ENCODE measurements around the gene REXO4. TPM values are rescaled to one million over a fixed set of nuclear protein-coding genes. Genes with fewer than 3 reads are reported as not detected.

REXO4 gene
- polyA plus RNA-seq, 1 donor (not counting 4 experiments of a cell fraction or from before 2014, with no cell fraction given) = 21.5 TPM

GRCh38 chr9:133390713-133391112 is 27.1 kb downstream of the REXO4 start:
- dilution Hi-C loops (cut with MboI; ENCODE audit: extremely low pct_ligation_motif_present, low sequenced_read_pairs) = no loop called here
- FAIRE-seq = no peak
- Histone ChIP-seq H3K27me3 (ENCODE audit: control insufficient read depth, extremely low read depth, insufficient read depth, low read length) (peaks cover 13% of the 10 kb centered on the region), H2AFZ (ENCODE audit: control insufficient read depth, low read length) (no peak overlapping the region), H3K9ac (ENCODE audit: control insufficient read depth, extremely low read depth, insufficient read depth, low read length) (no peak overlapping the region), H3K79me2 (ENCODE audit: control insufficient read depth, insufficient read depth, low read length) (no peaks in the 10 kb centered on the region), H3K4me2 (ENCODE audit: control insufficient read depth, extremely low read depth, insufficient read depth, low read depth, low read length) (no peak overlapping the region), H3K4me3 (ENCODE audit: control insufficient read depth in 2 of 3, extremely low read depth in 1 of 3, insufficient read depth in 2 of 3, low read depth in 1 of 3, low read length in 3 of 3) (no peak overlapping the region), H3K9me1 (ENCODE audit: control insufficient read depth, extremely low read depth, insufficient read depth, low read length) (no peaks in the 10 kb centered on the region), H3K36me3 (ENCODE audit: control insufficient read depth in 2 of 2, extremely low read depth in 1 of 2, insufficient read depth in 2 of 2, low read length in 2 of 2) (no peaks in the 10 kb centered on the region), H3K4me1 (ENCODE audit: control insufficient read depth, extremely low read depth, insufficient read depth, low read length) (peaks cover 9% of the 10 kb centered on the region), H4K20me1 (ENCODE audit: control insufficient read depth, extremely low read depth, insufficient read depth, low read length) (no peaks in the 10 kb centered on the region), H3K27ac (ENCODE audit: control insufficient read depth, insufficient read depth, low read length) (no peak overlapping the region), H3K9me3 (ENCODE audit: control insufficient read depth, low read depth, low read length) (no peaks in the 10 kb centered on the region)
- TF ChIP-seq EZH2 (IDR thresholded peaks at IDR 0.05; ENCODE audit: low read length) (no peak), CTCF (optimal IDR thresholded peaks at IDR 0.05 in 1 of 3, IDR thresholded peaks at IDR 0.05 in 1 of 3, conservative IDR thresholded peaks at IDR 0.05 in 1 of 3; ENCODE audit: extremely low read depth in 1 of 3, insufficient read depth in 2 of 3, low read length in 3 of 3) (no peak)
- DNase-seq (ENCODE audit: low read depth, low spot score) = no peak

- Histone ChIP-seq H3K27ac (ENCODE audit: control insufficient read depth, insufficient read depth, low read length) (no peak overlapping the region), H4K20me1 (ENCODE audit: control insufficient read depth, extremely low read depth, insufficient read depth, low read length) (no peaks in the 10 kb centered on the region), H3K79me2 (ENCODE audit: control insufficient read depth, insufficient read depth, low read length) (no peaks in the 10 kb centered on the region), H3K9me3 (ENCODE audit: control insufficient read depth, low read depth, low read length) (no peaks in the 10 kb centered on the region), H3K4me2 (ENCODE audit: control insufficient read depth, extremely low read depth, insufficient read depth, low read depth, low read length) (no peak overlapping the region), H2AFZ (ENCODE audit: control insufficient read depth, low read length) (no peak overlapping the region), H3K27me3 (ENCODE audit: control insufficient read depth, extremely low read depth, insufficient read depth, low read length) (peaks cover 6% of the 10 kb centered on the region), H3K9ac (ENCODE audit: control insufficient read depth, extremely low read depth, insufficient read depth, low read length) (no peak overlapping the region), H3K9me1 (ENCODE audit: control insufficient read depth, extremely low read depth, insufficient read depth, low read length) (no peaks in the 10 kb centered on the region), H3K4me3 (ENCODE audit: control insufficient read depth in 2 of 3, extremely low read depth in 1 of 3, insufficient read depth in 2 of 3, low read depth in 1 of 3, low read length in 3 of 3) (no peak overlapping the region), H3K36me3 (ENCODE audit: control insufficient read depth in 2 of 2, extremely low read depth in 1 of 2, insufficient read depth in 2 of 2, low read length in 2 of 2) (no peaks in the 10 kb centered on the region), H3K4me1 (ENCODE audit: control insufficient read depth, extremely low read depth, insufficient read depth, low read length) (peaks cover 9% of the 10 kb centered on the region)
- DNase-seq (ENCODE audit: low read depth, low spot score) = no peak
- dilution Hi-C loops (cut with MboI; ENCODE audit: extremely low pct_ligation_motif_present, low sequenced_read_pairs) = no loop called here
- no peak for TF ChIP-seq EZH2 (IDR thresholded peaks at IDR 0.05; ENCODE audit: low read length)
- no peak for TF ChIP-seq CTCF (optimal IDR thresholded peaks at IDR 0.05 in 1 of 3, IDR thresholded peaks at IDR 0.05 in 1 of 3, conservative IDR thresholded peaks at IDR 0.05 in 1 of 3; ENCODE audit: extremely low read depth in 1 of 3, insufficient read depth in 2 of 3, low read length in 3 of 3)
- no peak for FAIRE-seq
Measured at GRCh38 chr9:133389562-133389961, 28.2 kb downstream of the REXO4 start.
